Daoy (cell line): ENCODE results near the gene VAV2. TPM values are rescaled to one million over a fixed set of nuclear protein-coding genes. Genes with fewer than 3 reads are reported as not detected.
"Not testable (repeated sequence)": the region's sequence is repeated elsewhere in the genome, so short reads cannot be mapped to it uniquely, and the experiment has no call there.

Experiments
- DNase-seq: peaks from one replicate; pipeline ENCODE4 v3.0.0-alpha.2; 2015; ENCODE audit warnings: low read depth
- total RNA-seq: library from RNA; depleted of rRNA; stranded (reverse); fragments of >200 nt; shearing (Covaris generic); gene quantifications from 2 replicates; pipeline ENCODE4 v1.2.3, GENCODE V29; 2014

The VAV2 gene
- total RNA-seq, 1 experiment from 2014 or later: 11.3 TPM

- no peak for DNase-seq
Measured at GRCh38 chr9:133939171-133939785, 52.8 kb downstream of the VAV2 start.

- no peak for DNase-seq
Measured at GRCh38 chr9:133938753-133939152, 53.4 kb downstream of the VAV2 start.

- no peak for DNase-seq
Measured at GRCh38 chr9:133938086-133938485, 54.0 kb downstream of the VAV2 start.

GRCh38 chr9:133937120-133937519 lies 55.0 kb downstream of the VAV2 start:
- DNase-seq: no peak

- DNase-seq: peak; percentile 87
Measured at GRCh38 chr9:133935328-133936005, 56.7 kb downstream of the VAV2 start.

- no peak for DNase-seq
Measured at GRCh38 chr9:133934482-133935232, 57.5 kb downstream of the VAV2 start.

- DNase-seq: no peak
Measured at GRCh38 chr9:133933426-133934026, 58.6 kb downstream of the VAV2 start.

GRCh38 chr9:133932633-133933032 lies 59.5 kb downstream of the VAV2 start:
- DNase-seq: no peak

GRCh38 chr9:133932181-133932580 lies 59.9 kb downstream of the VAV2 start:
- DNase-seq: no peak

- no peak for DNase-seq
Measured at GRCh38 chr9:133930682-133931485, 61.2 kb downstream of the VAV2 start.

GRCh38 chr9:133930046-133930681 lies 62.0 kb downstream of the VAV2 start:
- DNase-seq: no peak

- no peak for DNase-seq
Measured at GRCh38 chr9:133929599-133929998, 62.5 kb downstream of the VAV2 start.

GRCh38 chr9:133928248-133928764 lies 63.8 kb downstream of the VAV2 start:
- DNase-seq: no peak

GRCh38 chr9:133927041-133927440 lies 65.1 kb downstream of the VAV2 start:
- no peak for DNase-seq

- DNase-seq: no peak
Measured at GRCh38 chr9:133926165-133926856, 65.8 kb downstream of the VAV2 start.

GRCh38 chr9:133924453-133924852 lies 67.7 kb downstream of the VAV2 start:
- no peak for DNase-seq

- DNase-seq: not testable (repeated sequence)
Measured at GRCh38 chr9:133923608-133924007, 68.5 kb downstream of the VAV2 start.

GRCh38 chr9:133921866-133922265 lies 70.3 kb downstream of the VAV2 start:
- no peak for DNase-seq

GRCh38 chr9:133920471-133920870 lies 71.7 kb downstream of the VAV2 start:
- DNase-seq: no peak
